Measurements from ENCODE around the gene LNPK.

DNA sequence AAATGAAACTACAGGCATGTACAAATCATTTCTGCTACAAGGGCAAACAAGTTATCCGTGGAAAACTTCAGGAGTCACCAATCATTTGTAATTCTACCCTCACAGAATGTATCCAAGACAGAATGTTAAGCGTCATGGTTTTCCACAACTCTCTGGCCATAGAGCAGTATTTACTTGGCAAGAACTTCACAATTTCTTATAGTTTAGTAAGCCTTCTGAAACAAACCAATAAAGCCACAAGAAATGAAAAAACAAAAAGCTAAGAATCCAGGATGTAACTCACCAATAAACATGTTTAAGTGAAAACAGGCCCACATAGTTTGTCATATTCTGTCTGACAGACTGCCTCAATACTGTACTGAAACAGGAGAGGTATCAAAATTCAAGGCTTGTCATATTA, 70.3 kb downstream of the LNPK start:
- TF ChIP-seq, protein P1, sequence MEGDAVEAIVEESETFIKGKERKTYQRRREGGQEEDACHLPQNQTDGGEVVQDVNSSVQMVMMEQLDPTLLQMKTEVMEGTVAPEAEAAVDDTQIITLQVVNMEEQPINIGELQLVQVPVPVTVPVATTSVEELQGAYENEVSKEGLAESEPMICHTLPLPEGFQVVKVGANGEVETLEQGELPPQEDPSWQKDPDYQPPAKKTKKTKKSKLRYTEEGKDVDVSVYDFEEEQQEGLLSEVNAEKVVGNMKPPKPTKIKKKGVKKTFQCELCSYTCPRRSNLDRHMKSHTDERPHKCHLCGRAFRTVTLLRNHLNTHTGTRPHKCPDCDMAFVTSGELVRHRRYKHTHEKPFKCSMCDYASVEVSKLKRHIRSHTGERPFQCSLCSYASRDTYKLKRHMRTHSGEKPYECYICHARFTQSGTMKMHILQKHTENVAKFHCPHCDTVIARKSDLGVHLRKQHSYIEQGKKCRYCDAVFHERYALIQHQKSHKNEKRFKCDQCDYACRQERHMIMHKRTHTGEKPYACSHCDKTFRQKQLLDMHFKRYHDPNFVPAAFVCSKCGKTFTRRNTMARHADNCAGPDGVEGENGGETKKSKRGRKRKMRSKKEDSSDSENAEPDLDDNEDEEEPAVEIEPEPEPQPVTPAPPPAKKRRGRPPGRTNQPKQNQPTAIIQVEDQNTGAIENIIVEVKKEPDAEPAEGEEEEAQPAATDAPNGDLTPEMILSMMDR (optimal IDR thresholded peaks at IDR 0.05 in 1 of 3, IDR thresholded peaks at IDR 0.05 in 1 of 3, conservative IDR thresholded peaks at IDR 0.05 in 1 of 3; ENCODE audit: extremely low read depth in 1 of 3, insufficient read depth in 2 of 3, low read length in 3 of 3): no peak
- TF ChIP-seq EZH2 (IDR thresholded peaks at IDR 0.05; ENCODE audit: low read length): no peak

Data from keratinocyte (primary cell).